NCI-H2107 treated with DMSO at 0.1 percent for 48 hours (cell line): Measurements from ENCODE around the gene OTX1.
A peak's percentile ranks its signal among the peaks of the same experiment; 100 is the strongest.

ENCODE experiments used
- DNase-seq: peaks from one replicate; lab custom pipeline; 2025; ENCODE audit not compliant: unreplicated experiment; lab: John Stamatoyannopoulos, UW

Gene OTX1

DNA sequence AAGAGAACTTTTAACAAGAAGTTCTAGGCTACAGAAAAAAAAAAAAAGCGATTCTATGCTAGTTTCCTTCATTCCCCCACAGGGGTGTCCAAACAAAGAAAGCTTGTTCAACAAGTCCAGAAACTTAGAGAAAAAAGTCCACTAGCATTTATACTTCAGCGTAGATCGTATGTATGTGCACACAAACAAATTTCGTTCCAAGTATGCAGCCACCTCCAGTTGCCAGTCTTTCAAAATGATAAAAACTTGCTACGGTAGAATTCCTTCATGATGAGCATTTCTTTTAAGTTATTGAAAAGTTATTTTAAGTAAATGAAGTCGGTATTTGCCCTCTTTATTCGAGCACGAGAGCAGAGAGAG lies 3.7 kb upstream of the OTX1 start:
- DNase-seq: no peak

DNA sequence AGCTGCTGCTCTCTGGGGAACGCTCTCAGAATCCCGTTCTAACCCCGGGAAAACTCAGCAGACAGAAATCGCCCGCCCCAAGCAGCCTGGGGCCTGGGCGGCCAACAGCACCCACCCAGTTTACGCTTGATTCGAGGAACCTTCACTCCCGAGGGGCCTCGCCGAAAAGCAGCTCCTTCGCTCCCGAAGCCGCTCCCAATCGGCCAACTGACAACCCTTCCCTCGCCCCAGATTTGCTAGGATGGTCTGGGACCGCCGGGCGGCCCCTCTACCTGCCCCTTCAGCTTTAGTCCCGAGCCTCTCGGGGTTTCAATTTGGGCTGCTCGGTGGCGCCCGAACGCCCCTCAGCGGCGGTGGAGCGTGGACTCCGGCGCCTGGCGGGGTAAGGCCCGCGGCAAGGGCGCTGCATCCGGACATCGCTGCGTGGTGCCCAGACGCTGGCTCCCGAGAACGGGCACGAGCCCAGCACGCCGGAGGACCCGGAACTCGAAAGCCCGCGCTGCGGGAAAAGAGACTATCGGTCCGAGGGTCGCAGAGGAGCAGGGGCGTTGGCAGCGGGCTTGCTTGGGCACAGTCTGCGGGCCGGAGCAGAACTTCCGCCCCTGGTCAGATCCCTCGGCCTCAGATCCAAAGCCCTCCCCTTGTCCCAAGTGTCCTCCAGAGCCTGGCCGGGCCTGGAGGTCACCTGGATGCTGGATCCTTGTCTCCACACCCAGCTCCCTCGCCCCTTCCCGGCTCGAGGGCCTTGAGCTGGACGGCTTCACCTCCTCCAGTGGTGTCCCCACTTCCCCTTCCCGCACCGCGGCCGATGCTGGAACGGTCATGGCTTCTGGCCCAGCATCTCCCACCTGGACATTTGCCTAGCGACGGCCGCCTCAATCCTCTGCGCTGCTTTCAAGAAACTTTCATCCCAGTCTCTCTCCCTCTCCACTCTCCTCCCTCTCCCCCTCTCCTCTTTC lies 3.0 kb upstream of the OTX1 start:
- DNase-seq: no peak

DNA sequence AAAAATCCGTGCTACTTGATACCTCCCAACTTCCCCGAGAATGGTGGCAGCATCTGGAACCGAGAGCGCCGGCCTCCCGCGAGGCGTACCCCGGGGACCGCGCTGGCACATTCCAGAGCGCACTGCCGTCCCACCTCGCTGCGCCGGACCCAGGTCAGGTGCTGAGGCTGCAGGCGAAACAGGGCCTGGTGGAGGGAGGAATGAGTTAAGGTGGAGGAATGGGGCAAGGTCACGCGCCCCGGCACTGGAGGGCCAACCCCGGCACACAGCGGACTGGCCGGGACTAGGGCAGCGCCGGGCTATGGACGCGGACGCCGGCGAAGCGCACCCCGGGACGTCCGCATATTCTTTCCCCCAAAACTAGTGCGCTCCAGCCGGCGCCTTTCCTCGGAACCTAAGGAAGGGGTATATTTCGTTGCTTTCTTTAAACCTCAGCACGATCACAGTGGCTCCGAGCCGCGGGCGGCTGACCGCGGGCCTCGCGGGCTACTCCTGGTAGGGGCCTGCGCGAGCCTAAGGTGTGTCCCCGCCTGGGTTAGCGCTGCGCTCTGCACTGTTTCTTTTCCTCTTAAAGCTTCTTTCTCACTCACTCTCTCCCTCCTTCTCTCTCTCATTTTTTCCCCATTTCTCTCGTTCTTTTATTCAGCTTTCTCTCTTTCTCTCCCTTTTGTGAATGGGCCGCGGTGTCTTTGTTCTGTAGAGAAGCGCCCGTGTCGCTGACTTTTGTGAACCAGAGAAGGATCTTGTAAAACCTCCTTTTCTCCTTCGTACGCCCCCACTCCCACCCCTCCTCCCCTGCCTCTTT lies 2.1 kb upstream of the OTX1 start:
- no peak for DNase-seq

DNA sequence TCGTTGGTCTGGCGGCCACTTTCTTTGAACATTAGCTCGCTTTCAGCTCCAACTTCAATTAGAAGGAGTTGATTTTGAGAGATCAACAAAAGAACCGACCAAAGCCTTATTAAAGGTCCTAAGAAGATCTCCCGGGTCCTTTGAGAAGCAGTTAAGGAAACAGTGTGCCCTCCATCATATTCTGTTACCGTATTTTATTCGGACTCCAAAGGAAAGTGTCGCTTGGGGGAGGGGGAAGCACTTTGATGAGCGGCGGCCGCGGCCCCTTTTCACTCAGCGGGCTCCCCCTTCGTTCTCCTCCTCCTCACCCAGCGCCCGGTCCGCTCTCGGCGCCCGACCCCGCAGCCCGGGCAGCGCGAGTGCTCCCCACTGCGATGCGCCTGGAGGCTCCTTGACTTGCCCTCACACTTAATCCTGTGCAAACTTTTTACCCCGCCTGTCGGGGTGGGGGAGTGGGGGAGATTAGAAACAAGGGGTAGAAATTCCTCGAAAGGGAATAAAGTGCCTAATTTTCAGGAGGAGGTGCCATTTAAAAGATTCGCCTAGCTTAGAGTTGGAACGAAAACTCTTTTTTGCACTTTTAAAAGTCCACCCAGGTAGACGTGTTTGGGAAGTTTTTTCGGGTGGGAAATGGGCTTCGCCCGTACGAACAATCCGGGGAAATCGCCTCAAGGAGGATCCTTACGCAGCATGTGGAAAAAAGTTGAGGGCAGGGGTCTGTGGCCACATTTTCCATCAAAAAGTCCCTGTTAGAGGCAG lies 1.2 kb upstream of the OTX1 start:
- DNase-seq: no peak

DNA sequence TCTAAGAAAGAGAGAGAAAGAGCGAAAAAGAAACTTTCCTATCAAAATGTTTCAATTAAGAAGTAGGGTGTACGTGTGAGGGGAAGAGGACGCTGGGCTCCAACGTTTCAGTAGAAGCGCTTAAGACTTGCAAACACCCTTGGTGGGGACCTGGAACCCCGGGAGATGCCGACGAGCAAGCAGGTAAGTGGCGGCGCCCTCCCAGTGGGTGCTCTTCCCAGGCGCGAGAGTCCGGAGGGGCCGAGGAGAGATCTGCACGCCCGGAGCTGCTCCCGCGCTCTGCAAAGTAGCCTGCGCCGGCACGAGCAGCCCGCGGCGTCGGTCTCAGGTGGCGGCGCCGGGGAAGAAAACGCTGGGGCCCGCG lies 678 bp upstream of the OTX1 start:
- peak; percentile 24 for DNase-seq

- DNase-seq: peak; percentile 12
These were observed 588 bp downstream of the OTX1 start for GRCh38 chr2:63051042-63051794.

DNA sequence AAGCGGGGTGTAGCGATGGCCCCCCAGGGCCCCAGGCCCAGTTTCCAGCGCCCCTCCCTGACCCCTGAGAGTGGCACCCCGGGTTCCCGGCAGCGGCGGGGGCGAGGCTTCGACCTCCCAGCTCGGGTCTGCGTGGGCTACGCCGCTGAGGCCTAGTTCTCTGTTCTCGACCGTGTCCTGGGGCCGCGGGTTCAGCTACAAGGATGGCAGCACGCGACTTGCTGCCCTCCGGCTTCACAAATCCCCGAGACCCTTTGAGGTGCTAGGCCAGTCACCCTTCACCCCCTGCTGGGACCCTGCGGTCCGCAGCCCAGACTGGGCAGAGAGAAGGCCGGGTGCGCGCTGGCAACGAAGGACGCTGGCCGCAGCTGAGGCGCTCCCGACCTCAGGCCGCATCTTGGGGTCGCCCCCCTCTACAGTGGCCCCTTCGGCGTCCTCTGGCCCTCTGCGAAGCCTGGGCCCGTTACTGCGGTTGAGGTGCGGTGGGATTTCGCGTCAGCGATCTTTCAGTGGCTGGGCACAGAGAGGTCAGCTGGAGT lies 1.2 kb downstream of the OTX1 start:
- no peak for DNase-seq

DNA sequence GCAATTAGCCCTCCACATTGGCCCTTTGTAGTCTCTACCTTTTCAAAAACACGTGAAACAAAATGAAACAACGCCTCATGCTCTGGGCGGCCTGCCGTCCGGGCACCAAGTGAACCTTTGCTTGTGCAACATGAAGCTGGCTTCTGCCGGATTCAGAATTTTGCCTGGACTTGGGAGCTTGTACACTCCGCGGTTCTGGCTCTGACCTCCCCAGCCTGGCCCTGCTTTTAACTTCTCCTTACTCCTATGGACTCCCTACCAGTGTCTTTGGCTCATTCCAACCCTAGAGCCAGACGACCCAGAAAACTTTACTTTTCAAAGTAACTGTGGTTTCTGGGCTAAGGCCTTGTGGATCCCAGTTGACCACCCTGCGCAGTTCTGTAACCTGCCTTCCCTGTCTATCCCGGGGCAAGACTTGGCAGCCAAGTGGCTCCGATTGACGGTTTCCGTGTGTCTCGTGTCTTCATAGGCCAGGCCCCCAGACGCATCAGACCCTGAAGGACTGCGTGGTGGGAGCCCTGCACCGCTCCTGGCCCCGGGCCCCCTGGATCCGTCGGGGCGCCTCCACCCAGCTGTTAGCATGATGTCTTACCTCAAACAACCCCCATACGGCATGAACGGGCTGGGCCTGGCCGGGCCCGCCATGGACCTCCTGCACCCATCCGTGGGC lies 1.9 kb downstream of the OTX1 start:
- no peak for DNase-seq

- DNase-seq: no peak
These were observed 2.7 kb downstream of the OTX1 start for GRCh38 chr2:63053081-63053888.

GRCh38 chr2:63053889-63054602 lies 3.4 kb downstream of the OTX1 start:
- no peak for DNase-seq

GRCh38 chr2:63054841-63055225 lies 4.2 kb downstream of the OTX1 start:
- DNase-seq: no peak

GRCh38 chr2:63055226-63056106 lies 4.8 kb downstream of the OTX1 start:
- no peak for DNase-seq

DNA sequence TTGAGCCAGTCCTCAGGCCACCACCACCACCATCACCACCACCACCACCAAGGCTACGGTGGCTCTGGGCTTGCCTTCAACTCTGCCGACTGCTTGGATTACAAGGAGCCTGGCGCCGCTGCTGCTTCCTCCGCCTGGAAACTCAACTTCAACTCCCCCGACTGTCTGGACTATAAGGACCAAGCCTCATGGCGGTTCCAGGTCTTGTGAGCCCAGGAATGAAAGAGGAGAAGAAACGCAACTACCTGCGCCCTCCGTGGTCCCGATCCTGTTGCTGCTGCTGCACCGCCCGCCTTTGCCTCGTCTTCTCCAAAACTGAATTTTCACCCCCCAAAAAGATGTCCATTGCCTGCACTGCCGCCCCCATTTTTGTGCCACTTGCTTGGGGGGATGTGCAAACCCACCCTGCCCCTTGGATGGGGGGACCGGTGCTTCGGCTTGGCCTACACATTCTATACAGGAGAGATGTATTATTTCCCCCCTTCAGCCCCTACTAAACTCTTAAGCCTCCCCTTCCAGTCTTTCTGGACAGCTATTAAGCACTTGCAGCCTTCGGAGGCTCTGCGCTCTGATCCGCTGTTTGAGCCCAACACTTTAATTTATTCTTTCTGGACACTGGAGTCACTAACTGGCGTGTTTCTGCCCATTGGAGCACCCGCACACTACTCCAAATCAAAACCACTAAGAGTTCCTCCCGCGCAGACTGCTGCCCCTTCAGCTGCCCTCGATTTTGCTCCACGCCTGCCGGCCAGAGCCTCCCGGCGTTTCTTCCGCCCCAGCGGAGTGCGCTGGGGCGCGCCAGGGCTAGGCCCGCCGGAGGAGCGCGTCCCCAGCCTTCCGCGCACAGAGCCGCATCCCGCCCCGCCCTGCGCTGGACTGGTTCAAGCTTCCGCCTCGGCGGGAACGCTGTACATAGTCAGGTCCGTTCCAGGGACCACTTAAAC lies 5.7 kb downstream of the OTX1 start:
- DNase-seq: no peak

DNA sequence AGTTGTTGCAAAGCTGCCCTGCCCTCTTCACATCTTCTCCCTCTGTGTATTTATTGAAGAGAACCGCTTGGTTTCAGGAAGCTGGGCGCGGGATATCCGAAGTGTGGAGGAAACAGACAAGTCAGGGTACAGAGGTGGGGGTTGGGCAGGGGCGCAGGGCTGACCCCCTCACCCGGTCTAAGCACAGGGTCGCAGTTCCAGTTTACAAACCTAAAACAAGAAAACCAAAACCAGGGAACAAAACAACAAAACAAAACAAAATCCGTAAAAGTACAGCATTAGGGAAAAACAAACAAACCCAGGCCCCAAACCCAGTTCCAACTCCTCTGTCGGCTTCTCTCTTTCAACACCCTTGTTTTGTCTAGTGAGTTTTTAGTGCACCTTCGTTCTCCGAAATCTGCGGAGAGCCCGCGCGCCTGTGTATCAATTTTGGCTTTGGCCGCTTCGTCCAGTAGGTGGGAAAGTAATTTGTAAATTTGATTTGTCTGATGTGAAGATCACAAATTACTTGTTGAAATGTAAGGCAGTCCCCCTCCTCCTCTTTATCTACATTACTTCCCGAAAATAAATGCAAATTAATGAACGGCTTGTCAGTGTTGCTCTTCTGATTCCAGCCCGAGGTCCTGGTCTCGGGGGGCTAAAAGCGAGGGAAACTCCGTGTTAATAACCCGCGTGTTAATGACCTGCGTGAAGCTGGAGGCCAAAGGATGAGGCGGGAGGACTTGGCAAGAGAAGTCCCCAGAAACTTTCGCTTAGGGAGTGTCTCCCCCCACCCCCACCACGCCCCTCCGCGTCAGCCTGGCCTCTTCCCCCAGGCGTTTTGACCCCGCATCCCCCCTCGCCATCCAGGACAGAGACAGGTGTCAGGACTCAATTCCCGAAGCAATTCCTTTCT lies 6.9 kb downstream of the OTX1 start:
- no peak for DNase-seq

GRCh38 chr2:63058144-63058920 lies 7.7 kb downstream of the OTX1 start:
- no peak for DNase-seq
